H1 (cell line): ENCODE results near the gene ANXA8L1. TPM values are rescaled to one million over a fixed set of nuclear protein-coding genes. Genes with fewer than 3 reads are reported as not detected.

Source experiments
- CTCF ChIA-PET: fragments of 300-600 bp; sonication (Branson Sonifier 250); formaldehyde crosslinking; loops from one replicate; lab custom pipeline; 2021; ENCODE audit not compliant: partially characterized antibody; lab: Charles Lee
- POLR2A ChIA-PET: fragments of 300-600 bp; sonication (Branson Sonifier 250); formaldehyde crosslinking; loops from one replicate; lab custom pipeline; 2021; ENCODE audit warnings: inconsistent platforms; ENCODE audit not compliant: partially characterized antibody; lab: Charles Lee
- DNase-seq, 2 experiments: peaks; one replicate each; pipeline versions ENCODE4 v3.0.0 to v3.0.0-alpha.2; 2010 to 2022; ENCODE audit warnings: low spot score in 2 of 2, low read depth in 1 of 2, mixed read lengths in 1 of 2
- FAIRE-seq: peaks from 2 replicates; lab custom pipeline; 2011; peaks lifted over from hg19 to GRCh38; lab: Jason Lieb, UNC
- H2AFZ ChIP-seq: 2 replicates; pipeline ENCODE4 v1.8.1; 2012; ENCODE audit warnings: low read length, inconsistent platforms
- H2AK5ac ChIP-seq: 2 replicates; pipeline ENCODE4 v1.6.1; 2013; ENCODE audit warnings: low read depth, low read length
- H2BK120ac ChIP-seq: replicated peaks from 2 replicates; pipeline ENCODE3; 2013; ENCODE audit warnings: low read depth, low read length, inconsistent platforms
- H2BK12ac ChIP-seq: 2 replicates; pipeline ENCODE4 v1.6.1; 2013; ENCODE audit warnings: low read depth, low read length
- H2BK15ac ChIP-seq: 2 replicates; pipeline ENCODE4 v1.6.1; 2013; ENCODE audit warnings: low read length
- H2BK20ac ChIP-seq: 2 replicates; pipeline ENCODE4 v1.6.1; 2013; ENCODE audit warnings: low read length
- H2BK5ac ChIP-seq: 2 replicates; pipeline ENCODE4 v1.6.1; 2013; ENCODE audit warnings: low read depth, low read length
- H3K14ac ChIP-seq: 2 replicates; pipeline ENCODE4 v1.6.1; 2013; ENCODE audit warnings: inconsistent platforms; ENCODE audit not compliant: insufficient read length
- H3K18ac ChIP-seq: 2 replicates; pipeline ENCODE4 v1.6.1; 2013; ENCODE audit warnings: low read length; ENCODE audit errors: extremely low read depth
- H3K23ac ChIP-seq: 2 replicates; pipeline ENCODE4 v1.6.1; 2013; ENCODE audit warnings: inconsistent platforms; ENCODE audit not compliant: insufficient read length
- H3K23me2 ChIP-seq: 2 replicates; pipeline ENCODE4 v1.6.1; 2013; ENCODE audit warnings: low read depth, low read length
- H3K27ac ChIP-seq: 2 replicates; pipeline ENCODE4 v1.6.1; 2011; ENCODE audit warnings: low read depth, low read length, inconsistent platforms
- H3K27me3 ChIP-seq, 4 experiments: replicated peaks in 1 of 4; 1 replicate in 1 of 4; 2 replicates in 3 of 4; pipeline versions ENCODE4 v1.6.1 to v1.8.1; 2011 to 2013; ENCODE audit warnings: low read length in 3 of 4, mild to moderate bottlenecking in 3 of 4, inconsistent platforms in 2 of 4, mixed read lengths in 2 of 4, moderate library complexity in 1 of 4; ENCODE audit not compliant: control insufficient read depth in 3 of 4, insufficient read depth in 3 of 4; ENCODE audit errors: extremely low read depth in 1 of 4
- H3K36me3 ChIP-seq, 4 experiments: 2 replicates each; pipeline versions ENCODE4 v1.6.1 to v1.8.1; 2011 to 2013; ENCODE audit warnings: mild to moderate bottlenecking in 4 of 4, low read length in 3 of 4, moderate library complexity in 2 of 4, control low read depth in 1 of 4, inconsistent platforms in 1 of 4; ENCODE audit not compliant: insufficient read depth in 4 of 4, control insufficient read depth in 2 of 4
- H3K4ac ChIP-seq: replicated peaks from 2 replicates; pipeline ENCODE3; 2013; ENCODE audit warnings: low read length, low read depth, mixed read lengths, inconsistent platforms; ENCODE audit not compliant: insufficient read length
- H3K4me1 ChIP-seq, 4 experiments: replicated peaks in 1 of 4; 1 replicate in 1 of 4; 2 replicates in 3 of 4; pipeline versions ENCODE4 v1.6.1 to v1.8.1; 2011 to 2013; ENCODE audit warnings: low read length in 3 of 4, inconsistent platforms in 2 of 4, mixed read lengths in 1 of 4; ENCODE audit not compliant: insufficient read depth in 4 of 4, control insufficient read depth in 3 of 4
- H3K4me2 ChIP-seq, 2 experiments: 2 replicates each; pipeline versions ENCODE4 v1.6.1 to v1.8.1; 2011 to 2013; ENCODE audit warnings: low read depth in 2 of 2, low read length in 2 of 2, control low read depth in 1 of 2, inconsistent platforms in 1 of 2, mild to moderate bottlenecking in 1 of 2; ENCODE audit not compliant: insufficient read depth in 1 of 2
- H3K4me3 ChIP-seq, 4 experiments: fragments of 200-600, 300-600 bp in 1 of 4; sonication (generic), shearing (Covaris generic), sonication (Bioruptor Twin) in 1 of 4; 2 replicates each; pipeline versions ENCODE4 v1.5.1 to v1.8.1; 2011 to 2016; ENCODE audit warnings: low read length in 4 of 4, low read depth in 3 of 4, control low read depth in 2 of 4, inconsistent platforms in 2 of 4, mild to moderate bottlenecking in 2 of 4, mixed read lengths in 1 of 4, moderate library complexity in 1 of 4; ENCODE audit not compliant: insufficient read depth in 2 of 4; ENCODE audit errors: extremely low read depth in 1 of 4
- H3K56ac ChIP-seq: replicated peaks from 2 replicates; pipeline ENCODE3; 2013; ENCODE audit warnings: low read depth, mild to moderate bottlenecking, mixed read lengths, low read length, inconsistent platforms; ENCODE audit not compliant: insufficient read length
- H3K79me1 ChIP-seq: 2 replicates; pipeline ENCODE4 v1.6.1; 2013; ENCODE audit warnings: low read depth, low read length, control low read depth
- H3K79me2 ChIP-seq, 2 experiments: 2 replicates each; pipeline versions ENCODE4 v1.6.1 to v1.8.1; 2012 to 2013; ENCODE audit warnings: low read length in 2 of 2, mild to moderate bottlenecking in 2 of 2, inconsistent platforms in 1 of 2; ENCODE audit not compliant: insufficient read depth in 2 of 2, control insufficient read depth in 1 of 2
- H3K9ac ChIP-seq, 4 experiments: replicated peaks in 1 of 4; 1 replicate in 1 of 4; 2 replicates in 3 of 4; pipeline versions ENCODE4 v1.6.1 to v1.8.1; 2011 to 2013; ENCODE audit warnings: low read depth in 3 of 4, low read length in 3 of 4, control low read depth in 2 of 4, mild to moderate bottlenecking in 2 of 4, moderate library complexity in 2 of 4, inconsistent platforms in 1 of 4; ENCODE audit errors: extremely low read depth in 1 of 4
- H3K9me3 ChIP-seq, 2 experiments: 2 replicates each; pipeline versions ENCODE4 v1.6.1 to v1.8.1; 2012 to 2013; ENCODE audit warnings: mild to moderate bottlenecking in 2 of 2, moderate library complexity in 2 of 2, control low read depth in 1 of 2, inconsistent platforms in 1 of 2, low read depth in 1 of 2, low read length in 1 of 2, mixed read lengths in 1 of 2; ENCODE audit not compliant: insufficient read depth in 2 of 2
- H4K20me1 ChIP-seq, 2 experiments: replicated peaks in 1 of 2; 2 replicates each; pipeline versions ENCODE3 to v1.8.1; 2011 to 2013; ENCODE audit warnings: inconsistent platforms in 2 of 2, low read length in 2 of 2, mild to moderate bottlenecking in 1 of 2; ENCODE audit not compliant: insufficient read depth in 2 of 2, control insufficient read depth in 1 of 2
- H4K5ac ChIP-seq: 2 replicates; pipeline ENCODE4 v1.6.1; 2013; ENCODE audit warnings: low read length, low read depth, mixed read lengths, inconsistent platforms; ENCODE audit not compliant: insufficient read length
- H4K8ac ChIP-seq: 2 replicates; pipeline ENCODE4 v1.8.0; 2013; ENCODE audit warnings: mild to moderate bottlenecking, moderate library complexity, low read length, inconsistent platforms; ENCODE audit not compliant: insufficient read depth; ENCODE audit errors: extremely low read depth
- H4K91ac ChIP-seq: replicated peaks from 2 replicates; pipeline ENCODE3; 2013; ENCODE audit warnings: low read length, mixed read lengths, inconsistent platforms; ENCODE audit not compliant: insufficient read length
- EZH2 ChIP-seq: fragments of 200-600 bp; sonication (generic); IDR thresholded peaks from 2 replicates; pipeline ENCODE4 v1.7.1; 2012; ENCODE audit warnings: low read depth, mild to moderate bottlenecking, moderate library complexity, low read length, inconsistent platforms; ENCODE audit not compliant: severe bottlenecking
- HDAC2 ChIP-seq, 2 experiments: fragments of 300-600 bp in 1 of 2; sonication (generic) in 1 of 2; IDR thresholded peaks; 2 replicates each; pipeline ENCODE4 v1.6.1; 2011 to 2012; ENCODE audit warnings: low read depth in 2 of 2, low read length in 2 of 2, mild to moderate bottlenecking in 2 of 2, moderate library complexity in 2 of 2, borderline replicate concordance in 1 of 2, inconsistent platforms in 1 of 2
- ZNF274 ChIP-seq: IDR thresholded peaks from 2 replicates; pipeline ENCODE4 v1.7.0; 2012; ENCODE audit warnings: low read length, borderline replicate concordance; ENCODE audit errors: extremely low read depth
- WGBS, 2 experiments: shearing (Covaris generic) in 1 of 2; methylation state at CpG; one replicate each; pipeline versions ENCODE4 v1.1.6 to v1.1.7; 2013 to 2015; ENCODE audit warnings: low lambda C conversion rate in 2 of 2, mixed read lengths in 2 of 2, inconsistent platforms in 1 of 2, low coverage in 1 of 2, missing lambda C conversion rate in 1 of 2; ENCODE audit not compliant: insufficient replicate concordance in 2 of 2, insufficient coverage in 1 of 2, insufficient read length in 1 of 2; ENCODE audit errors: extremely low coverage in 1 of 2, missing lambda C conversion rate in 1 of 2; 5-methylcytosine and 5-hydroxymethylcytosine counted together
- polyA plus RNA-seq, 7 experiments: library from polyadenylated mRNA; depleted of rRNA in 3 of 7; stranded (reverse) in 5 of 7; unstranded in 2 of 7; fragments of >200 nt in 5 of 7; fragments of 200-250 nt in 2 of 7; gene quantifications; 1 replicate in 5 of 7; 2 replicates in 1 of 7; 4 replicates in 1 of 7; pipeline versions ENCODE4 v1.2.1 to v1.2.3, GENCODE V29; 2011 to 2013; ENCODE audit warnings: missing spikeins in 2 of 7, mixed read lengths in 2 of 7
- total RNA-seq: library from RNA; stranded (reverse); fragmentation: NEBNext Ultra II Directional; extraction: Animal tissue kit (Norgen Biotek cat#: 25700); gene quantifications from 2 replicates; pipeline ENCODE4 v1.2.1, GENCODE V29; 2021

The ANXA8L1 gene
- total and polyA plus RNA-seq, 2 of the 8 experiments (the other 6 are each of a cell fraction or from before 2014, with no cell fraction given), result not detected

DNA sequence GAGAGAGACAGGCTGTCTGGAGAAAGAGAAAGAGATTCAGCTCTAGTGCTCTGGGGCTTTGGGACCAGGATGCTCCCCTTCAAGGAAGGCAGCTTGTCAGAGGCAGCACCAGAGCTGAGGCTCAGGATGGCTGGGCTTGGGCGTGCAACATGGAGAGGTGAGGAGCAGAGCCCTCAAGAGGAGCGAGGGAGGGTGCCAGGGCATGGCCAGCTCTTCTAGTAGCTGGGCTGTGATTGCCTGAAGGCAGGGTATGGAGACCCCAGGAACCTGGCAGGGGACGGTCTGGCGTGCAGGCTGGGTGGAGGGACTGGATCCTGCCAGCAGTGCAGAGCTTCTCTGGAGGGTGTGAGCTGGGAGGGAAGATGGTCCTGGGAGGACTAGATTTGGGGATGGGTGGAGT lies 48.6 kb upstream of the ANXA8L1 start:
- no peaks in the 10 kb centered on the region for H3K27me3 ChIP-seq
- ChIA-PET POLR2A (no interaction called here), CTCF (interaction anchor here (1.3 to 3.4 kb wide), 2 partner anchors 10 to 99 kb away, joined by 3 to 11 read pairs; no protein-coding TSS in a partner anchor)
- no peak overlapping the region for H2BK12ac ChIP-seq
- DNase-seq (no peak), FAIRE-seq (no peak)
- H3K79me2 ChIP-seq, result no peaks in the 10 kb centered on the region
- H3K4me1 ChIP-seq, result peaks cover 0 to 9% (median 7%) of the 10 kb centered on the region in 4 experiments; a peak in 5 of 7 replicates
- H4K91ac ChIP-seq, result no peak overlapping the region
- no peak overlapping the region for H3K23ac ChIP-seq
- no peak overlapping the region for H3K4ac ChIP-seq
- H2BK15ac ChIP-seq, result peak overlapping the region; percentile 73; the same call in 1 of the 2 replicates
- no peak overlapping the region for H3K27ac ChIP-seq
- WGBS, 2 experiments, result 81% methylated on average over 4 of the region's 4 CpGs; no CpG with 5 or more reads in 1 of the 2 experiments
- no peak for TF ChIP-seq HDAC2 (IDR thresholded peaks at IDR 0.05; ENCODE audit: borderline replicate concordance in 1 of 2, low read depth in 2 of 2, low read length in 2 of 2)
- no peak for TF ChIP-seq EZH2
- TF ChIP-seq ZNF274, result no peak
- H3K23me2 ChIP-seq, result no peaks in the 10 kb centered on the region
- no peak overlapping the region for H3K9ac ChIP-seq
- no peak overlapping the region for H2AFZ ChIP-seq
- H3K36me3 ChIP-seq, result no peaks in the 10 kb centered on the region
- H3K9me3 ChIP-seq, result no peaks in the 10 kb centered on the region
- no peak overlapping the region for H3K4me3 ChIP-seq
- no peak overlapping the region for H3K18ac ChIP-seq
- H2BK20ac ChIP-seq, result no peak overlapping the region
- no peak overlapping the region for H4K5ac ChIP-seq
- no peak overlapping the region for H2AK5ac ChIP-seq
- no peaks in the 10 kb centered on the region for H3K79me1 ChIP-seq
- no peak overlapping the region for H2BK120ac ChIP-seq
- H3K14ac ChIP-seq, result no peak overlapping the region
- H3K56ac ChIP-seq, result no peak overlapping the region
- no peak overlapping the region for H3K4me2 ChIP-seq
- H4K8ac ChIP-seq, result no peak overlapping the region
- H2BK5ac ChIP-seq, result no peak overlapping the region
- no peaks in the 10 kb centered on the region for H4K20me1 ChIP-seq
